ENCODE measurements around the gene PIM2. TPM values are rescaled to one million over a fixed set of nuclear protein-coding genes. Genes with fewer than 3 reads are reported as not detected.
A peak's percentile ranks its signal among the peaks of the same experiment; 100 is the strongest.

The PIM2 gene
- total RNA-seq, 1 experiment from 2014 or later, result 25.6 TPM

DNA sequence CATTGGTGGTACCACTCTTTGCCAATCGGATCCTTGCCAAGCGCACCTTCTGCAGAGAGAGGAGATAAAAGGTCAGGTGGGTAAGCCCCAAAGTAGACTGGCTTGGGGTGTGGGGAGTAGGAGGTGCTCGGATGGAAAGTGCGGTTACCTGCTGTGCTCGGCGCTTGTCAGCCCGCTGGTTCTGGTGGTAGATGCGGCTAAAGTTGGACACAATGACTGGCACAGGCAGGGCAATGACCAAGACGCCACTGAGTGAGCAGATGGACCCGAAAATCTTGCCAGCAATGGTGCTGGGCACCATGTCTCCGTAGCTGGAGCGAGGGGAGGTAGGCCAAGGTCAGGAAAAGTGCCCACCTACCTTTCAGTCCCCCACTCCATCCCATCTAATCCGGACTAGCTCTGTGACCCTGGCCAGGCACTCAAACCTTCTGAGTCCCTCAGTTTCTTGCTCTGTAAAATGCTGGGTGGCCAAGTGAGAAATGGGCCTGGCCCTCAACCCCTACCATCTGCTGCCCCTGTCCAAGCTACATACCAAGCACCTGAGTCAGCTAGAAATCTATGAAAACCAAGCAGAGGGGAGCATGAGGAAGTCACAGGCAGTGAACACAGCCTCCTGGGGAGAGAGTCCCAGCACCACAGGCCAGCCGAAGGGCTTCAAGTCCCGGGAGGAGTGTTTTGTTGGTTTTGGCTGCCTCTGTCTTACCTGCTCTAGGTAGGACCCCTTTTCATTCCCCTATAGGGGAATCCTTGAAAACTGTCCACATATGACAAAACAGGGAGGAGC, 48.2 kb upstream of the PIM2 start:
- no peaks in the 10 kb centered on the region for H3K79me2 ChIP-seq (ENCODE audit: low read length)
- no TSS peak for BruUV-seq (replicated peaks)
- no peaks in the 10 kb centered on the region for H3K9me2 ChIP-seq (replicated peaks; ENCODE audit: low read length)
- ChIA-PET CTCF (no interaction called here), POLR2A (ENCODE audit: unreplicated experiment) (no interaction called here)
- H4K20me1 ChIP-seq (ENCODE audit: low read length), result no peaks in the 10 kb centered on the region
- H3K36me3 ChIP-seq (ENCODE audit: low read depth, low read length), result no peaks in the 10 kb centered on the region
- H3K9ac ChIP-seq (ENCODE audit: low read length), result no peak overlapping the region
- no peak overlapping the region for H3K4me2 ChIP-seq (ENCODE audit: low read length)
- ATAC-seq, result peak; percentile 31; the same call in 1 of the 2 replicates
- H3K27ac ChIP-seq (ENCODE audit: low read length), result no peak overlapping the region
- intact Hi-C loops (cut with micrococcal nuclease), result no loop called here
- TF ChIP-seq, protein P1, sequence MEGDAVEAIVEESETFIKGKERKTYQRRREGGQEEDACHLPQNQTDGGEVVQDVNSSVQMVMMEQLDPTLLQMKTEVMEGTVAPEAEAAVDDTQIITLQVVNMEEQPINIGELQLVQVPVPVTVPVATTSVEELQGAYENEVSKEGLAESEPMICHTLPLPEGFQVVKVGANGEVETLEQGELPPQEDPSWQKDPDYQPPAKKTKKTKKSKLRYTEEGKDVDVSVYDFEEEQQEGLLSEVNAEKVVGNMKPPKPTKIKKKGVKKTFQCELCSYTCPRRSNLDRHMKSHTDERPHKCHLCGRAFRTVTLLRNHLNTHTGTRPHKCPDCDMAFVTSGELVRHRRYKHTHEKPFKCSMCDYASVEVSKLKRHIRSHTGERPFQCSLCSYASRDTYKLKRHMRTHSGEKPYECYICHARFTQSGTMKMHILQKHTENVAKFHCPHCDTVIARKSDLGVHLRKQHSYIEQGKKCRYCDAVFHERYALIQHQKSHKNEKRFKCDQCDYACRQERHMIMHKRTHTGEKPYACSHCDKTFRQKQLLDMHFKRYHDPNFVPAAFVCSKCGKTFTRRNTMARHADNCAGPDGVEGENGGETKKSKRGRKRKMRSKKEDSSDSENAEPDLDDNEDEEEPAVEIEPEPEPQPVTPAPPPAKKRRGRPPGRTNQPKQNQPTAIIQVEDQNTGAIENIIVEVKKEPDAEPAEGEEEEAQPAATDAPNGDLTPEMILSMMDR (conservative IDR thresholded peaks at IDR 0.05; ENCODE audit: low read depth, low read length), result no peak
- TF ChIP-seq EZH2 (IDR thresholded peaks at IDR 0.05; ENCODE audit: low read length, unreplicated experiment) (no peak), EZH2phosphoT487 (IDR thresholded peaks at IDR 0.05; ENCODE audit: borderline replicate concordance, low read length) (no peak)
- no peaks in the 10 kb centered on the region for H3F3A ChIP-seq (ENCODE audit: low read length, unreplicated experiment)
- H3K27me3 ChIP-seq (ENCODE audit: low read length), result no peaks in the 10 kb centered on the region
- no peak overlapping the region for H2AFZ ChIP-seq (ENCODE audit: low read length)
- H3K9me3 ChIP-seq (ENCODE audit: low read length), result no peaks in the 10 kb centered on the region
- peak; percentile 33 for DNase-seq
- no peaks in the 10 kb centered on the region for H3K4me1 ChIP-seq (ENCODE audit: insufficient read depth, low read length)
- no peak overlapping the region for H3K4me3 ChIP-seq (ENCODE audit: low read length)

DNA sequence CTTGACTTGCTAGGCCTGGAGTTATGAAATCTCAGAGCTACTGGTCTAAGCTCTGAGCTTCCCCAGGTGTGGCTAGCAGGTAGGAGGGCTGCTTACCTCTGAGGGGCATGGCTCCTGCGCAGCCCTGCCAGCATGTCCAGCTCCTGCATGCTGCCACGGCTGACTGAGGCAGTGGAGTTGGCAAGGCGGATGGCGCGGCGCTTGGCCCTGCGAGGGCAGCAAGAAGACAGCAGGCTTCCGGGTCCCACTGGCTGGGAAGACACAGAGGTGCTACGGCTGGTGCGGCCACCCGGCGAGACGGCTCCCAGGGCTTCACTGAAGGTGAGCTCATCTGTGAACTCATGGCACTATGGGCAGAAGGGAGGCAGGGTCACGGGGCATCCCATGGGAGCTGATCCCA, 47.1 kb upstream of the PIM2 start:
- Histone ChIP-seq H3K4me3 (ENCODE audit: low read length) (no peak overlapping the region), H4K20me1 (ENCODE audit: low read length) (no peaks in the 10 kb centered on the region), H2AFZ (ENCODE audit: low read length) (no peak overlapping the region), H3K9me3 (ENCODE audit: low read length) (no peaks in the 10 kb centered on the region), H3K27me3 (ENCODE audit: low read length) (no peaks in the 10 kb centered on the region), H3K9ac (ENCODE audit: low read length) (no peak overlapping the region), H3F3A (ENCODE audit: low read length, unreplicated experiment) (no peaks in the 10 kb centered on the region), H3K27ac (ENCODE audit: low read length) (no peak overlapping the region), H3K9me2 (replicated peaks; ENCODE audit: low read length) (no peaks in the 10 kb centered on the region), H3K36me3 (ENCODE audit: low read depth, low read length) (no peaks in the 10 kb centered on the region), H3K4me2 (ENCODE audit: low read length) (no peak overlapping the region), H3K79me2 (ENCODE audit: low read length) (no peaks in the 10 kb centered on the region), H3K4me1 (ENCODE audit: insufficient read depth, low read length) (no peaks in the 10 kb centered on the region)
- ChIA-PET POLR2A (ENCODE audit: unreplicated experiment) (no interaction called here), CTCF (no interaction called here)
- ATAC-seq (no peak), DNase-seq (no peak)
- TF ChIP-seq, protein P1 (conservative IDR thresholded peaks at IDR 0.05; ENCODE audit: low read depth, low read length), result no peak
- TF ChIP-seq EZH2 (IDR thresholded peaks at IDR 0.05; ENCODE audit: low read length, unreplicated experiment) (no peak), EZH2phosphoT487 (IDR thresholded peaks at IDR 0.05; ENCODE audit: borderline replicate concordance, low read length) (no peak)
- BruUV-seq (replicated peaks), result no TSS peak
- intact Hi-C loops (cut with micrococcal nuclease), result no loop called here

DNA sequence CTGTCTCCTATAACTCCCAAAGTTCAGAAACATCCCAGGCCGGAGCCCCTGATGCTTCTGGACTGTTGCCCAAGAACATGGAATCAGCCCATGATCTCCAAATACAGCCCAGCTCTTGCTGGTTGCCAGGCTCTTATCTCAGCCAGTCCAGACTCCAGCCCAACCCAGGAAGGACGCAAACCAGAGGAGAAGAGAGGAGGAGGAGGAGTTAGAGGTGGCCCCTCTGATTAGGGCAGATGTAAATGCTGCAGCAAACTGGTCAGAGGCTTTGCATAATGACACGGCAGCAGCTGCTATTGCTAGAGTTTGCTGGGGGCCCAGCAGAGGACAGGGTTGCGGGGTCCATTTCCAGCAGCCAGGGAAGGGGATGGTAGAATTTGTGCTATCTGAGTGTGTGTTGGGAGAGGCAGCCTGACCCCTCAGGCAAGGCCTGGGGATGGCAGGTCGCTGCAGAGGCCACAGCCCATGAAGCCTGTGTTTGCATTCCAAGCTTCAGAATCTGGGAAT, 42.8 kb upstream of the PIM2 start:
- peaks cover 9% of the 10 kb centered on the region for H3K4me1 ChIP-seq (ENCODE audit: insufficient read depth, low read length)
- ATAC-seq, result no peak
- H3K36me3 ChIP-seq (ENCODE audit: low read depth, low read length), result no peaks in the 10 kb centered on the region
- no peaks in the 10 kb centered on the region for H3K9me2 ChIP-seq (replicated peaks; ENCODE audit: low read length)
- no peak overlapping the region for H3K9ac ChIP-seq (ENCODE audit: low read length)
- H3F3A ChIP-seq (ENCODE audit: low read length, unreplicated experiment), result no peaks in the 10 kb centered on the region
- no TSS peak for BruUV-seq (replicated peaks)
- CTCF ChIA-PET, result no interaction called here
- H4K20me1 ChIP-seq (ENCODE audit: low read length), result no peaks in the 10 kb centered on the region
- no peaks in the 10 kb centered on the region for H3K9me3 ChIP-seq (ENCODE audit: low read length)
- no peak overlapping the region for H3K4me2 ChIP-seq (ENCODE audit: low read length)
- intact Hi-C loops (cut with micrococcal nuclease), result no loop called here
- no peaks in the 10 kb centered on the region for H3K27me3 ChIP-seq (ENCODE audit: low read length)
- no peak overlapping the region for H3K4me3 ChIP-seq (ENCODE audit: low read length)
- H3K27ac ChIP-seq (ENCODE audit: low read length), result no peak overlapping the region
- peaks cover 5% of the 10 kb centered on the region for H3K79me2 ChIP-seq (ENCODE audit: low read length)
- DNase-seq, result no peak
- H2AFZ ChIP-seq (ENCODE audit: low read length), result no peak overlapping the region
- TF ChIP-seq EZH2 (IDR thresholded peaks at IDR 0.05; ENCODE audit: low read length, unreplicated experiment), result no peak
- TF ChIP-seq, protein P1 (conservative IDR thresholded peaks at IDR 0.05; ENCODE audit: low read depth, low read length), result no peak
- TF ChIP-seq EZH2phosphoT487 (IDR thresholded peaks at IDR 0.05; ENCODE audit: borderline replicate concordance, low read length), result no peak
- POLR2A ChIA-PET (ENCODE audit: unreplicated experiment), result no interaction called here

Measured in PC-3 (cell line).